ENCODE measurements around the gene TRAPPC2. TPM values are rescaled to one million over a fixed set of nuclear protein-coding genes. Genes with fewer than 3 reads are reported as not detected.

TRAPPC2 gene
- total and polyA plus RNA-seq, 2 of the 13 experiments (the other 11 are each of a cell fraction or from before 2014, with no cell fraction given) = 4.4 to 8.1 TPM

- TF ChIP-seq SALL1 (CRISPR knock-in tag; IDR thresholded peaks at IDR 0.05) = peak; percentile 64
- TF ChIP-seq ZNF672 (CRISPR knock-in tag; IDR thresholded peaks at IDR 0.05) = no peak
- peak; percentile 77; the same call in 1 of the 2 replicates for TF ChIP-seq ARID4A (CRISPR knock-in tag; IDR thresholded peaks at IDR 0.05; ENCODE audit: borderline replicate concordance)
- 0 out of 2 replicates have a peak, but pooled peaks have one; percentile 21 for TF ChIP-seq TFDP2 (CRISPR knock-in tag; IDR thresholded peaks at IDR 0.05)
- TF ChIP-seq MTA1 (CRISPR knock-in tag; IDR thresholded peaks at IDR 0.05; ENCODE audit: borderline replicate concordance) = peak; percentile 47; the same call in 1 of the 2 replicates
- peak; percentile 83; the same call in 1 of the 2 replicates for TF ChIP-seq ZNF768 (CRISPR knock-in tag; IDR thresholded peaks at IDR 0.05)
- TF ChIP-seq ZNF687 (CRISPR knock-in tag; IDR thresholded peaks at IDR 0.05) = peak; percentile 69
- TF ChIP-seq ZXDC (CRISPR knock-in tag; IDR thresholded peaks at IDR 0.05) = no peak
- TF ChIP-seq ZNF619 (CRISPR knock-in tag; IDR thresholded peaks at IDR 0.05) = peak; percentile 67; the same call in 1 of the 2 replicates
- TF ChIP-seq GABPB1 (CRISPR knock-in tag; IDR thresholded peaks at IDR 0.05) = peak; percentile 60; the same call in 1 of the 2 replicates
- peak; percentile 95 for TF ChIP-seq PHF8 (CRISPR knock-in tag; IDR thresholded peaks at IDR 0.05)
- TF ChIP-seq ZNF800 (CRISPR knock-in tag; IDR thresholded peaks at IDR 0.05) = no peak
Measured at GRCh38 chrX:13688958-13689740, 45.3 kb downstream of the TRAPPC2 start, which contains the start of gene RAB9A (continued).
